ENCODE data around the gene THAP11. TPM values are rescaled to one million over a fixed set of nuclear protein-coding genes. Genes with fewer than 3 reads are reported as not detected.

Gene THAP11
- polyA plus RNA-seq, 1 of the 3 experiments (the other 2 are of a cell fraction) = 34.8 TPM

GRCh38 chr16:67892375-67892774, 50.3 kb downstream of the THAP11 start:
- WGBS (ENCODE audit: low lambda C conversion rate) = 60% methylated on average over 5 of the region's 5 CpGs
- CTCF ChIA-PET = interaction anchor here (0.9 to 22.4 kb wide), 6 partner anchors 9 to 76 kb away, joined by 3 to 564 read pairs (median 4); partner anchors contain the start of genes CTRL, LCAT, NUTF2 and PSMB10
- H3K27ac ChIP-seq (ENCODE audit: low read depth in 2 of 2, low read length in 1 of 2) = peak overlapping the region; percentile 42 to 56; a peak in 3 of 4 replicates

GRCh38 chr16:67892899-67893742, 51.0 kb downstream of the THAP11 start, which contains the start of gene PSKH1:
TSS of gene PSKH1 (plus strand) at chr16:67893254. CDS start at chr16:67908750, 15,496 bp downstream.
- 2% methylated on average over 21 of the region's 90 CpGs for WGBS (ENCODE audit: low lambda C conversion rate)
- Histone ChIP-seq H3K27ac (ENCODE audit: low read depth in 2 of 2, low read length in 1 of 2) (peak within 1 kb of the TSS; percentile 68 to 69), H3K9me2 (no peaks in the 10 kb centered on the region), H3K36me3 (replicated peaks in 1 of 2; ENCODE audit: control insufficient read depth in 1 of 2, insufficient read depth in 2 of 2, low read length in 1 of 2) (no peaks in the 10 kb centered on the region), H3K4me3 (ENCODE audit: low read depth in 2 of 2, low read length in 1 of 2) (peak within 1 kb of the TSS; percentile 80 to 97), H3K4me2 (peak within 1 kb of the TSS; percentile 93), H3K27me3 (ENCODE audit: insufficient read depth) (no peaks in the 10 kb centered on the region), H3K79me2 (ENCODE audit: insufficient read depth) (peaks cover 49% of the 10 kb centered on the region), H3K4me1 (ENCODE audit: control insufficient read depth in 1 of 2, insufficient read depth in 2 of 2, low read depth in 1 of 2, low read length in 1 of 2) (peaks cover 10 to 11% of the 10 kb centered on the region in 2 experiments; a peak in 2 of 4 replicates), H3K9me3 (no peaks in the 10 kb centered on the region), H3F3A (replicated peaks; ENCODE audit: insufficient read depth) (no peaks in the 10 kb centered on the region), H2AFZ (ENCODE audit: low read depth) (peak within 1 kb of the TSS; percentile 82), H4K20me1 (ENCODE audit: insufficient read depth) (peaks cover 5% of the 10 kb centered on the region; the same call in 1 of the 2 replicates), H3K9ac (peak within 1 kb of the TSS; percentile 99)
- CTCF ChIA-PET = interaction anchor here (0.9 to 22.4 kb wide), 10 partner anchors 9 to 148 kb away, joined by 3 to 564 read pairs (median 4); partner anchors contain the start of genes CTRL, LCAT, NRN1L and NUTF2
- peak in 1 of 2 experiments; percentile 53; a peak in 1 of 4 replicates for TF ChIP-seq EP300 (IDR thresholded peaks at IDR 0.05; ENCODE audit: borderline replicate concordance in 1 of 2, low read depth in 1 of 2, low read length in 1 of 2)
- TF ChIP-seq SIN3A (IDR thresholded peaks at IDR 0.05; ENCODE audit: borderline replicate concordance, low read depth, low read length) = peak; percentile 8; the same call in 1 of the 2 replicates
- TF ChIP-seq YY1 (IDR thresholded peaks at IDR 0.05; ENCODE audit: low read depth) = peak; percentile 90
- TF ChIP-seq NRF1 (IDR thresholded peaks at IDR 0.05; ENCODE audit: low read depth, low read length) = no peak
- peak; percentile 55; the same call in 1 of the 2 replicates for TF ChIP-seq MXI1 (IDR thresholded peaks at IDR 0.05; ENCODE audit: low read depth, low read length)
- peak; percentile 72; the same call in 1 of the 2 replicates for TF ChIP-seq ZBTB33 (IDR thresholded peaks at IDR 0.05; ENCODE audit: borderline replicate concordance, low read depth)
- no peak for TF ChIP-seq MEF2A (IDR thresholded peaks at IDR 0.05; ENCODE audit: borderline replicate concordance, low read depth)
- TF ChIP-seq CHD2 (IDR thresholded peaks at IDR 0.05; ENCODE audit: low read length, partially characterized antibody) = peak; percentile 77
- peak; percentile 67 for TF ChIP-seq TAF1 (IDR thresholded peaks at IDR 0.05; ENCODE audit: borderline replicate concordance, low read depth, low read length)
- TF ChIP-seq POLR2AphosphoS5 (IDR thresholded peaks at IDR 0.05; ENCODE audit: low read depth, low read length) = peak; percentile 62
- TF ChIP-seq PBX3 (IDR thresholded peaks at IDR 0.05) = peak; percentile 99
- no peak for TF ChIP-seq CTCF (IDR thresholded peaks at IDR 0.05)
- peak; percentile 100 for DNase-seq
- POLR2A ChIA-PET = interaction anchor here (1.0 kb wide), 1 partner anchor 11 kb away, joined by 3 read pairs; no protein-coding TSS in a partner anchor

More at GRCh38 chr16:67892375-67892774, 50.3 kb downstream of the THAP11 start:
- no peak for TF ChIP-seq CHD2 (IDR thresholded peaks at IDR 0.05; ENCODE audit: low read length, partially characterized antibody)
- Histone ChIP-seq H3K9ac (peak overlapping the region; percentile 63), H3K36me3 (replicated peaks in 1 of 2; ENCODE audit: control insufficient read depth in 1 of 2, insufficient read depth in 2 of 2, low read length in 1 of 2) (no peaks in the 10 kb centered on the region), H3K4me3 (ENCODE audit: low read depth in 2 of 2, low read length in 1 of 2) (peak overlapping the region; percentile 46 to 70), H3K4me1 (ENCODE audit: control insufficient read depth in 1 of 2, insufficient read depth in 2 of 2, low read depth in 1 of 2, low read length in 1 of 2) (peaks cover 10 to 11% of the 10 kb centered on the region in 2 experiments; a peak in 2 of 4 replicates), H3K27me3 (ENCODE audit: insufficient read depth) (no peaks in the 10 kb centered on the region), H3K9me3 (no peaks in the 10 kb centered on the region), H4K20me1 (ENCODE audit: insufficient read depth) (peaks cover 2% of the 10 kb centered on the region; the same call in 1 of the 2 replicates), H3K79me2 (ENCODE audit: insufficient read depth) (peaks cover 42% of the 10 kb centered on the region), H3F3A (replicated peaks; ENCODE audit: insufficient read depth) (no peaks in the 10 kb centered on the region), H2AFZ (ENCODE audit: low read depth) (peak overlapping the region; percentile 81), H3K9me2 (no peaks in the 10 kb centered on the region), H3K4me2 (peak overlapping the region; percentile 82)
- POLR2A ChIA-PET = interaction anchor here (1.0 kb wide), 1 partner anchor 11 kb away, joined by 3 read pairs; no protein-coding TSS in a partner anchor
- DNase-seq = no peak
